Skeletal muscle cell (primary cell): Measurements from ENCODE around the gene KLF15.

Experiments
- DNase-seq: peaks from one replicate; pipeline ENCODE4 v3.0.0-alpha.2; 2010; ENCODE audit warnings: low read depth
- H3K4me3 ChIP-seq: 2 replicates; pipeline ENCODE4 v1.5.1; 2011; ENCODE audit warnings: low read depth, mild to moderate bottlenecking, control low read depth, low read length, moderate library complexity

KLF15 gene

GRCh38 chr3:126349611-126350501, 7.4 kb downstream of the KLF15 start:
- no peak for DNase-seq
- H3K4me3 ChIP-seq: no peak overlapping the region

GRCh38 chr3:126349071-126349470, 8.1 kb downstream of the KLF15 start:
- no peak overlapping the region for H3K4me3 ChIP-seq
- no peak for DNase-seq

GRCh38 chr3:126348308-126348920, 8.8 kb downstream of the KLF15 start:
- no peak overlapping the region for H3K4me3 ChIP-seq
- DNase-seq: no peak

- DNase-seq: no peak
- no peak overlapping the region for H3K4me3 ChIP-seq
Observed at GRCh38 chr3:126347543-126348161, 9.6 kb downstream of the KLF15 start.

- no peak overlapping the region for H3K4me3 ChIP-seq
- DNase-seq: no peak
Observed at GRCh38 chr3:126346466-126346865, 10.7 kb downstream of the KLF15 start.

- no peak overlapping the region for H3K4me3 ChIP-seq
- no peak for DNase-seq
Observed at GRCh38 chr3:126345641-126346460, 11.4 kb downstream of the KLF15 start.

- DNase-seq: no peak
- no peak overlapping the region for H3K4me3 ChIP-seq
Observed at GRCh38 chr3:126345231-126345630, 12.0 kb downstream of the KLF15 start.

- H3K4me3 ChIP-seq: no peak overlapping the region
- no peak for DNase-seq
Observed at GRCh38 chr3:126344380-126345041, 12.7 kb downstream of the KLF15 start.

- H3K4me3 ChIP-seq: no peak overlapping the region
- DNase-seq: no peak
Observed at GRCh38 chr3:126343649-126344035, 13.6 kb downstream of the KLF15 start.

GRCh38 chr3:126342991-126343648, 14.1 kb downstream of the KLF15 start:
- DNase-seq: no peak
- no peak overlapping the region for H3K4me3 ChIP-seq

GRCh38 chr3:126342211-126342610, 15.0 kb downstream of the KLF15 start:
- no peak for DNase-seq
- H3K4me3 ChIP-seq: no peak overlapping the region

- H3K4me3 ChIP-seq: no peak overlapping the region
- DNase-seq: no peak
Observed at GRCh38 chr3:126341755-126342150, 15.5 kb downstream of the KLF15 start.

- no peak for DNase-seq
- H3K4me3 ChIP-seq: no peak overlapping the region
Observed at GRCh38 chr3:126340943-126341754, 16.1 kb downstream of the KLF15 start.

- H3K4me3 ChIP-seq: no peak overlapping the region
- DNase-seq: no peak
Observed at GRCh38 chr3:126340596-126340942, 16.6 kb downstream of the KLF15 start.

- DNase-seq: no peak
- H3K4me3 ChIP-seq: no peak overlapping the region
Observed at GRCh38 chr3:126340081-126340511, 17.1 kb downstream of the KLF15 start.

GRCh38 chr3:126339466-126339865, 17.7 kb downstream of the KLF15 start:
- H3K4me3 ChIP-seq: no peak overlapping the region
- DNase-seq: no peak

- H3K4me3 ChIP-seq: no peak overlapping the region
Observed at GRCh38 chr3:126338790-126339288, 18.4 kb downstream of the KLF15 start.

More at GRCh38 chr3:126338790-126339288, 18.4 kb downstream of the KLF15 start:
- DNase-seq: no peak
